MM.1S (cell line): ENCODE results near the gene GPRIN1.

Experiments
- EZH2 ChIP-seq: fragments of 300-600 bp; sonication (generic); optimal IDR thresholded peaks from 2 replicates; pipeline ENCODE3; 2017; ENCODE audit warnings: low read depth, mild to moderate bottlenecking, antibody characterized with exemption, low read length, mixed read lengths
- EZH2phosphoT487 ChIP-seq: fragments of 300-600 bp; sonication (generic); IDR thresholded peaks from 2 replicates; pipeline ENCODE4 v1.6.1; 2018; ENCODE audit warnings: antibody characterized with exemption, low read length
- TF ChIP-seq, protein P1 (sequence below): fragments of 300-600 bp; sonication (generic); IDR thresholded peaks from 2 replicates; pipeline ENCODE4 v1.5.1; 2016; ENCODE audit warnings: antibody characterized with exemption, low read length, mixed read lengths

DNA sequence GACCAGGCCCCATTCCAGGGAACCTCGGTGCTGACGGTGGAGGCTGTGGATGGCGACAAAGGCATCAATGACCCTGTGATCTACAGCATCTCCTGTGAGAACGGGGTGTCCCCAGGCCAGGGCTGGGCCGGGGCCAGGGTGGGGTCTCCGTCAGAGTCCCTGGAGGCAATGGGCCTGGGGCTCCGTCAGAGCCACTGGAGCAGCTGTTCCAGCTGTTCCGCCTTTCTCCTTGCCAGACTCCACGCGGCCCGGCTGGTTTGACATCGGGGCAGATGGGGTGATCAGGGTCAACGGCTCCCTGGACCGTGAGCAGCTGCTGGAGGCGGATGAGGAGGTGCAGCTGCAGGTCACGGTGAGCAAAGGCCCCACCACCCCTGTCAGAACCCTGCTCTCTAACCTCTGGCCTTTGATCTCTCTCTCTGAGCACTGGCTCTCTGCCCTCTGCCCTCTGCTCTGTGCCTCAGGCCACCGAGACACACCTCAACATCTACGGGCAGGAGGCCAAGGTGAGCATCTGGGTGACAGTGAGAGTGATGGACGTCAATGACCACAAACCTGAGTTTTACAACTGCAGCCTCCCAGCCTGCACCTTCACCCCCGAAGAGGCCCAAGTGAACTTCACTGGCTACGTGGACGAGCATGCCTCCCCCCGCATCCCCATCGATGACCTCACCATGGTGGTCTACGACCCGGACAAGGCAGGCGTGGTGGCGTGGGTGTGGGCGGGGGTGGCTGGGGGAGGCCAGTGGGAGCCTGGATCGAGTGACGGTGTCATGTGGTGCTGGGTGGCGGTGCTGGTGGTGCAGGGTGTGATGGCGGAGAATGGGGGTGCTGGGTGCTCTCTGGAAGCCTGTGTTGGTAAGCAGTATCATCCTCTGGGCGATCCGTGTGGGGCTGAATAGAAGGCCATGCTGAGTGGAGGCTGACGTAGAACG lies 34.2 kb downstream of the GPRIN1 start:
- TF ChIP-seq, protein P1, sequence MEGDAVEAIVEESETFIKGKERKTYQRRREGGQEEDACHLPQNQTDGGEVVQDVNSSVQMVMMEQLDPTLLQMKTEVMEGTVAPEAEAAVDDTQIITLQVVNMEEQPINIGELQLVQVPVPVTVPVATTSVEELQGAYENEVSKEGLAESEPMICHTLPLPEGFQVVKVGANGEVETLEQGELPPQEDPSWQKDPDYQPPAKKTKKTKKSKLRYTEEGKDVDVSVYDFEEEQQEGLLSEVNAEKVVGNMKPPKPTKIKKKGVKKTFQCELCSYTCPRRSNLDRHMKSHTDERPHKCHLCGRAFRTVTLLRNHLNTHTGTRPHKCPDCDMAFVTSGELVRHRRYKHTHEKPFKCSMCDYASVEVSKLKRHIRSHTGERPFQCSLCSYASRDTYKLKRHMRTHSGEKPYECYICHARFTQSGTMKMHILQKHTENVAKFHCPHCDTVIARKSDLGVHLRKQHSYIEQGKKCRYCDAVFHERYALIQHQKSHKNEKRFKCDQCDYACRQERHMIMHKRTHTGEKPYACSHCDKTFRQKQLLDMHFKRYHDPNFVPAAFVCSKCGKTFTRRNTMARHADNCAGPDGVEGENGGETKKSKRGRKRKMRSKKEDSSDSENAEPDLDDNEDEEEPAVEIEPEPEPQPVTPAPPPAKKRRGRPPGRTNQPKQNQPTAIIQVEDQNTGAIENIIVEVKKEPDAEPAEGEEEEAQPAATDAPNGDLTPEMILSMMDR: no peak
- TF ChIP-seq EZH2 (no peak), EZH2phosphoT487 (no peak)
